Measurements from ENCODE around the gene SLC35F1. TPM values are rescaled to one million over a fixed set of nuclear protein-coding genes. Genes with fewer than 3 reads are reported as not detected.

Gene SLC35F1
- total and polyA plus RNA-seq, 10 of the 15 experiments (the other 5 are each of a cell fraction or from before 2014, with no cell fraction given), result 0.01 TPM; not detected in 9

GRCh38 chr6:117961301-117961700 lies 54.2 kb downstream of the SLC35F1 start:
- no peaks in the 10 kb centered on the region for H4K20me1 ChIP-seq (ENCODE audit: control insufficient read depth, insufficient read depth)
- TF ChIP-seq YBX1 (IDR thresholded peaks at IDR 0.05) (no peak), RB1 (IDR thresholded peaks at IDR 0.05; ENCODE audit: borderline replicate concordance) (no peak), CTCF (IDR thresholded peaks at IDR 0.05 in 2 of 3, conservative IDR thresholded peaks at IDR 0.05 in 1 of 3; ENCODE audit: control insufficient read depth in 2 of 3, extremely low read depth in 1 of 3, insufficient read depth in 1 of 3, low read depth in 3 of 3, low read length in 3 of 3) (no peak), RELB (IDR thresholded peaks at IDR 0.05; ENCODE audit: low read depth) (no peak), RAD21 (IDR thresholded peaks at IDR 0.05; ENCODE audit: insufficient read depth, low read depth, low read length) (no peak), HCFC1 (IDR thresholded peaks at IDR 0.05; ENCODE audit: low read length) (no peak), IKZF1 (conservative IDR thresholded peaks at IDR 0.05) (no peak), JUNB (IDR thresholded peaks at IDR 0.05) (no peak), FOXK2 (IDR thresholded peaks at IDR 0.05) (no peak), MTA2 (IDR thresholded peaks at IDR 0.05; ENCODE audit: low read depth) (no peak), CEBPB (IDR thresholded peaks at IDR 0.05; ENCODE audit: borderline replicate concordance in 1 of 2, low read depth in 2 of 2, low read length in 2 of 2) (no peak), STAT1 (conservative IDR thresholded peaks at IDR 0.05) (no peak), BHLHE40 (IDR thresholded peaks at IDR 0.05; ENCODE audit: borderline replicate concordance in 1 of 2, low read depth in 2 of 2, low read length in 1 of 2) (no peak), EP300 (IDR thresholded peaks at IDR 0.05; ENCODE audit: borderline replicate concordance in 1 of 2, control insufficient read depth in 1 of 2, low read depth in 2 of 2, low read length in 2 of 2) (no peak), KAT2A (conservative IDR thresholded peaks at IDR 0.05; ENCODE audit: control insufficient read depth, low read depth, low read length) (no peak), USF2 (IDR thresholded peaks at IDR 0.05; ENCODE audit: borderline replicate concordance, low read depth, low read length) (no peak), ASH2L (IDR thresholded peaks at IDR 0.05; ENCODE audit: borderline replicate concordance, low read depth) (no peak), HDAC2 (IDR thresholded peaks at IDR 0.05) (no peak), ZNF274 (IDR thresholded peaks at IDR 0.05; ENCODE audit: insufficient read depth, insufficient read length) (no peak)
- H3K9me3 ChIP-seq (replicated peaks; ENCODE audit: control insufficient read depth, insufficient read depth, low read length), result no peaks in the 10 kb centered on the region; the same call in 2 of the 3 replicates
- in situ Hi-C loops (cut with MboI) (no loop called here), intact Hi-C loops (cut with micrococcal nuclease; ENCODE audit: unreplicated experiment) (no loop called here)
- H3K27me3 ChIP-seq (replicated peaks in 1 of 2; ENCODE audit: control insufficient read depth in 2 of 2, insufficient read depth in 2 of 2, low read length in 1 of 2), result no peaks in the 10 kb centered on the region; a peak in 1 of 4 replicates
- DNase-seq (ENCODE audit: low read depth, low spot score), result no peak
- no TSS peak for BruUV-seq (replicated peaks)
- CTCF ChIA-PET, result interaction anchor here (0.9 to 2.4 kb wide), 2 partner anchors 15 to 63 kb away, joined by 3 to 5 read pairs; no protein-coding TSS in a partner anchor
- H3K79me2 ChIP-seq (ENCODE audit: control insufficient read depth, insufficient read depth, low read length), result no peaks in the 10 kb centered on the region
- RAD21 ChIA-PET (ENCODE audit: unreplicated experiment), result interaction anchor here (1.6 kb wide), 1 partner anchor 13 kb away, joined by 3 read pairs; no protein-coding TSS in a partner anchor
- no peak overlapping the region for H3K9ac ChIP-seq (ENCODE audit: control insufficient read depth, insufficient read depth, low read length)
- POLR2A ChIA-PET, result no interaction called here
- no peaks in the 10 kb centered on the region for H3K4me1 ChIP-seq (ENCODE audit: control insufficient read depth, insufficient read depth, low read length)
- no peak for ATAC-seq
- no peak overlapping the region for H3K27ac ChIP-seq (ENCODE audit: control insufficient read depth, insufficient read depth)
- H3K4me3 ChIP-seq, result no peak overlapping the region
- H2AFZ ChIP-seq (ENCODE audit: control insufficient read depth, low read depth, low read length), result no peak overlapping the region
- 33% methylated on average over 3 of the region's 3 CpGs for WGBS (ENCODE audit: insufficient coverage, insufficient replicate concordance, low lambda C conversion rate, missing lambda C conversion rate)
- FAIRE-seq, result no peak
- H3K36me3 ChIP-seq (ENCODE audit: control insufficient read depth in 2 of 2, insufficient read depth in 2 of 2, low read length in 1 of 2), result no peaks in the 10 kb centered on the region
- no peak overlapping the region for H3K4me2 ChIP-seq (ENCODE audit: control insufficient read depth, insufficient read depth)
- SMC1A ChIA-PET (ENCODE audit: uncharacterized antibody, unreplicated experiment), result interaction anchor here (1.1 kb wide), 1 partner anchor 15 kb away, joined by 3 read pairs; no protein-coding TSS in a partner anchor
